HG03571 (cell line): Measurements from ENCODE around the gene HPS1.
"Not testable (repeated sequence)": the region's sequence is repeated elsewhere in the genome, so short reads cannot be mapped to it uniquely, and the experiment has no call there.

Experiments used
- ATAC-seq: cut with Tn5 transposase; IDR thresholded peaks from one replicate; pipeline ENCODE4 v1.9.1; 2021; ENCODE audit not compliant: unreplicated experiment

HPS1 gene

GRCh38 chr10:98396096-98397063 lies 50.4 kb downstream of the HPS1 start:
- no peak for ATAC-seq

- ATAC-seq = no peak
Measured at GRCh38 chr10:98394851-98395440, 51.8 kb downstream of the HPS1 start.

GRCh38 chr10:98391578-98391991 lies 55.1 kb downstream of the HPS1 start:
- no peak for ATAC-seq

- ATAC-seq = peak; percentile 69
Measured at GRCh38 chr10:98391065-98391464, 55.7 kb downstream of the HPS1 start.

GRCh38 chr10:98390406-98390805 lies 56.3 kb downstream of the HPS1 start:
- no peak for ATAC-seq

- no peak for ATAC-seq
Measured at GRCh38 chr10:98389398-98389797, 57.3 kb downstream of the HPS1 start.

GRCh38 chr10:98388101-98388655 lies 58.6 kb downstream of the HPS1 start:
- ATAC-seq = no peak

GRCh38 chr10:98384531-98385133 lies 62.1 kb downstream of the HPS1 start:
- ATAC-seq = no peak

GRCh38 chr10:98383869-98384268 lies 62.9 kb downstream of the HPS1 start:
- ATAC-seq = no peak

- not testable (repeated sequence) for ATAC-seq
Measured at GRCh38 chr10:98383134-98383667, 63.5 kb downstream of the HPS1 start.

- no peak for ATAC-seq
Measured at GRCh38 chr10:98382691-98383101, 64.0 kb downstream of the HPS1 start.

- no peak for ATAC-seq
Measured at GRCh38 chr10:98380493-98381339, 66.0 kb downstream of the HPS1 start.

GRCh38 chr10:98378722-98379121 lies 68.0 kb downstream of the HPS1 start:
- ATAC-seq = no peak

- no peak for ATAC-seq
Measured at GRCh38 chr10:98377536-98377935, 69.2 kb downstream of the HPS1 start.

GRCh38 chr10:98377001-98377400 lies 69.7 kb downstream of the HPS1 start:
- ATAC-seq = no peak

GRCh38 chr10:98376485-98376884 lies 70.2 kb downstream of the HPS1 start:
- ATAC-seq = no peak

GRCh38 chr10:98374217-98374985 lies 72.3 kb downstream of the HPS1 start:
- ATAC-seq = no peak

GRCh38 chr10:98373260-98374040 lies 73.3 kb downstream of the HPS1 start:
- no peak for ATAC-seq
